ENCODE measurements around the gene MED13L.

MED13L gene

DNA sequence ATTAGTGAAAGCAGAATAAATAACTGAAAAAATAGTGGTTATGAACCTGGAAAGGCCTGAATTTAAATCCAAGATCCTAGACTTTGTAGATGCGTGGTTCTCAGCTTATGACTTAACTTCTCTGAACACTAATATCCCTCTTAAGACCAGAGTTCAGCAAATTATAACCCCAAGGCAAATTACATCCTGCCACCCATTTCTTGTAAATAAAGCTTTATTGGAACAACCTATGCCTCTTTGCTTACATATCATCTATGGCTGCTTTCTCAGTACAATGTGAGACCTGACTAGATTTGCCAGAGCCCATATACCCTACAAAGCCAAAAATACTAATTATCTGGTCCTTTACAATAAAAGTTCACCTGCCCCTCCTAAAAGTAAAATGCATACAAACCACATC, 199.1 kb downstream of the MED13L start:
- Histone ChIP-seq H3K27me3 (ENCODE audit: control insufficient read depth, insufficient read depth, low read length) (no peaks in the 10 kb centered on the region), H3K4me3 (ENCODE audit: low read depth, low read length) (no peak overlapping the region), H3K9me3 (ENCODE audit: control insufficient read depth, insufficient read depth, low read length) (no peaks in the 10 kb centered on the region)

DNA sequence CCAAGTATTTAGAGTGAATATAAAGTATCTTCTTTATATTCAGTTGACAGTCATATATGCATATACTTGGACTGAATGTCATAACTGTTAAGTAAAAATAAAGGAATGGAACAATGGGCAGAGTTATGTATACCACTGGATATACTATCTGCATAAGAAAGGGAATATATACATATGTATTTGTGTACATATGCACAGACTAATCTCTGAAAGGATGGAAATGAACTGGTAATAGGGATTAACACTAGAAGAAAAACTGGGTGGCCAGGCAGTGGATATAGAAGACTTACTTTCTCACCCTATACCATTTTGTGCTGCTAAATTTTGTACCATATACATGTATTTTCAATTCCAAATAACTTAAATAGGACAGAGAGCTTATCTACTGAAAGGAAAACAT, 200.1 kb downstream of the MED13L start:
- H3K9ac ChIP-seq (ENCODE audit: low read depth, low read length): no peak overlapping the region
- no peak overlapping the region for H3K4me3 ChIP-seq (ENCODE audit: low read depth, low read length)
- H3K36me3 ChIP-seq (ENCODE audit: control insufficient read depth, insufficient read depth, low read length): no peaks in the 10 kb centered on the region
- no peaks in the 10 kb centered on the region for H3K4me1 ChIP-seq (ENCODE audit: control insufficient read depth, insufficient read depth, low read length)
- H3K27me3 ChIP-seq (ENCODE audit: control insufficient read depth, insufficient read depth, low read length): no peaks in the 10 kb centered on the region
- H3K9me3 ChIP-seq (ENCODE audit: control insufficient read depth, insufficient read depth, low read length): no peaks in the 10 kb centered on the region

More for the DNA sequence above, 199.1 kb downstream of the MED13L start:
- H3K9ac ChIP-seq (ENCODE audit: low read depth, low read length): no peak overlapping the region
- H3K4me1 ChIP-seq (ENCODE audit: control insufficient read depth, insufficient read depth, low read length): no peaks in the 10 kb centered on the region
- no peaks in the 10 kb centered on the region for H3K36me3 ChIP-seq (ENCODE audit: control insufficient read depth, insufficient read depth, low read length)

- no peaks in the 10 kb centered on the region for H3K36me3 ChIP-seq (ENCODE audit: control insufficient read depth, insufficient read depth, low read length)
- peaks cover 5% of the 10 kb centered on the region for H3K4me1 ChIP-seq (ENCODE audit: control insufficient read depth, insufficient read depth, low read length)
- no peak overlapping the region for H3K9ac ChIP-seq (ENCODE audit: low read depth, low read length)
- no peak overlapping the region for H3K4me3 ChIP-seq (ENCODE audit: low read depth, low read length)
- no peaks in the 10 kb centered on the region for H3K27me3 ChIP-seq (ENCODE audit: control insufficient read depth, insufficient read depth, low read length)
- H3K9me3 ChIP-seq (ENCODE audit: control insufficient read depth, insufficient read depth, low read length): no peaks in the 10 kb centered on the region
Observed at GRCh38 chr12:116076399-116076798, 201.1 kb downstream of the MED13L start.

DNA sequence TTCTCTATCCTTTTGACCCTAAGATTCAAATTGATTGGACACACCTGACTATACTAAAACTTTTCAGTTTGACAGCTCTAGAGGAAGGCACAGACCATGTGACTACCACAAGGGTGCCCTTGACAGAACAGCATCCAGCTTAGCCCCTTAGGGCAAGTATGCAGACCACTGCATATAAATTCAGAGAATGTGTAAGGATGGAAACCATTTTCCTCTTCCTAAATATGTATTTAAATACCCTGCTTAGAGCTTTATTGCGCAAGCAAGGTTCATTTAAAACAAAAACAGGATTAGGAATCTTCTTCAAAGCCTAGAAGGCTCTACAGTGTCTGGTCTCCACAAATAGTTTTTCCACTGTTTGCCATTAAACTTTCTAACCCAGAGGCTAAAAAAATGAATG, 202.8 kb downstream of the MED13L start:
- Histone ChIP-seq H3K4me1 (ENCODE audit: control insufficient read depth, insufficient read depth, low read length) (peaks cover 5% of the 10 kb centered on the region), H3K27me3 (ENCODE audit: control insufficient read depth, insufficient read depth, low read length) (no peaks in the 10 kb centered on the region), H3K9me3 (ENCODE audit: control insufficient read depth, insufficient read depth, low read length) (no peaks in the 10 kb centered on the region), H3K4me3 (ENCODE audit: low read depth, low read length) (no peak overlapping the region), H3K36me3 (ENCODE audit: control insufficient read depth, insufficient read depth, low read length) (no peaks in the 10 kb centered on the region), H3K9ac (ENCODE audit: low read depth, low read length) (no peak overlapping the region)

- Histone ChIP-seq H3K4me3 (ENCODE audit: low read depth, low read length) (no peak overlapping the region), H3K9ac (ENCODE audit: low read depth, low read length) (no peak overlapping the region), H3K27me3 (ENCODE audit: control insufficient read depth, insufficient read depth, low read length) (no peaks in the 10 kb centered on the region), H3K4me1 (ENCODE audit: control insufficient read depth, insufficient read depth, low read length) (peaks cover 5% of the 10 kb centered on the region), H3K9me3 (ENCODE audit: control insufficient read depth, insufficient read depth, low read length) (no peaks in the 10 kb centered on the region), H3K36me3 (ENCODE audit: control insufficient read depth, insufficient read depth, low read length) (no peaks in the 10 kb centered on the region)
Observed at GRCh38 chr12:116071555-116072230, 205.8 kb downstream of the MED13L start.

GRCh38 chr12:116070444-116070843, 207.0 kb downstream of the MED13L start:
- Histone ChIP-seq H3K36me3 (ENCODE audit: control insufficient read depth, insufficient read depth, low read length) (no peaks in the 10 kb centered on the region), H3K9me3 (ENCODE audit: control insufficient read depth, insufficient read depth, low read length) (no peaks in the 10 kb centered on the region)

DNA sequence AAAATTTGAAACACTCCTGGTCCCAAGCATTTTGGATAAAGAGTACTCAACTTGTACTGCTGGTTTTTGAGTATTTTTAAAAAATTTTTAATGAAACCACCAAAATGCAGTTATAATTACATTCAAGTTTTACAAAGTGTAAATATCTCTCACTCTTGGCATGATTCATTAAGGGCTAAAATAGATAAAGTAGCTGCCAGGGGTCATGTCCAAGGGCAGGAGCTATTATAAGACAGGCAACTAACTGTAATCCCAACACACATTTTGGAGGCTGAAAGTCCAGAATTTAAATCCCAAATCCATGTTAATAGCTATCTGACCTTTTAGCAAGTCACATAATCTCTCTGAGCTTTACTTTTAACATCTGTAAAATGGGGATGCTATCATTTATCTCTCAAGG, 207.6 kb downstream of the MED13L start:
- Histone ChIP-seq H3K4me1 (ENCODE audit: control insufficient read depth, insufficient read depth, low read length) (peaks cover 5% of the 10 kb centered on the region), H3K4me3 (ENCODE audit: low read depth, low read length) (no peak overlapping the region), H3K9me3 (ENCODE audit: control insufficient read depth, insufficient read depth, low read length) (no peaks in the 10 kb centered on the region), H3K36me3 (ENCODE audit: control insufficient read depth, insufficient read depth, low read length) (no peaks in the 10 kb centered on the region), H3K9ac (ENCODE audit: low read depth, low read length) (no peak overlapping the region), H3K27me3 (ENCODE audit: control insufficient read depth, insufficient read depth, low read length) (no peaks in the 10 kb centered on the region)

More at GRCh38 chr12:116070444-116070843, 207.0 kb downstream of the MED13L start:
- Histone ChIP-seq H3K9ac (ENCODE audit: low read depth, low read length) (no peak overlapping the region), H3K4me1 (ENCODE audit: control insufficient read depth, insufficient read depth, low read length) (peaks cover 5% of the 10 kb centered on the region), H3K4me3 (ENCODE audit: low read depth, low read length) (no peak overlapping the region), H3K27me3 (ENCODE audit: control insufficient read depth, insufficient read depth, low read length) (no peaks in the 10 kb centered on the region)

DNA sequence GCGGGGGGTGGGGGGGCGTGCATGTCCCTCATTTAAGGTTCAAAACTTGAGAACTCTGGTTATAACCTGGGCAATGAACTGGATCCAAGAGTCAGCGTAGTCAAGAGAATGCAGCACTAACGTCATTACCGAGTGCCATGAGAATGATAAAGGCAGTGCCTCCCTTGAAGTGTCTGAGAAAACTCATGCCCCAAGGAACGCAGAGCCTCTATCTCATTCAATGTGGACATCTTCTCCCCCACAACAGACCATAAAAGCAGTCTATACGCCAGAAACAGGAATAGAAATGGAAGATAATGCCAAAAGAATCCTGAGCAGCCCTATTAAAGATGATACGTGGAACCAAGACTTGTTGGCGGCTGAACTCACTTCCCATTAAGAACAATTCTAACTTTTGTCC, 208.6 kb downstream of the MED13L start:
- H3K36me3 ChIP-seq (ENCODE audit: control insufficient read depth, insufficient read depth, low read length): no peaks in the 10 kb centered on the region
- H3K27me3 ChIP-seq (ENCODE audit: control insufficient read depth, insufficient read depth, low read length): no peaks in the 10 kb centered on the region
- peaks cover 5% of the 10 kb centered on the region for H3K4me1 ChIP-seq (ENCODE audit: control insufficient read depth, insufficient read depth, low read length)
- H3K9ac ChIP-seq (ENCODE audit: low read depth, low read length): no peak overlapping the region
- no peak overlapping the region for H3K4me3 ChIP-seq (ENCODE audit: low read depth, low read length)
- no peaks in the 10 kb centered on the region for H3K9me3 ChIP-seq (ENCODE audit: control insufficient read depth, insufficient read depth, low read length)

DNA sequence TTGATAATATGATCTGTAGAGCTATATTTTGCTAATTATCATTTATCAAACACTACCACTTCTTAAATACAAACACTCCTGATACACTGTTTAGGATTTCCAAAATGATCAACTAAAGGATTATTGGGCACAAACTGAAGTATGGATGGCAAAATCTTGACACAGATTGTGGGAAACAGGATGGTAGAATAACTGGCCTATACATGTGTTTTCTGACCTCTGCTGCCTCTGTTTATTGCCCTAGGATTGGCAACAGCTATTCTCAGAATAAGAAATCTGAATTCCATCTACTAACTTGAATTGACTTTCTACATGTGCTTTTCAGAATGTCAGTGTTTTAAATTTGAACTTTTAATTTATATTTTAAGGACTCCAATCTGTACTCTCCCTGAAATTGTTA, 209.1 kb downstream of the MED13L start:
- H3K36me3 ChIP-seq (ENCODE audit: control insufficient read depth, insufficient read depth, low read length): no peaks in the 10 kb centered on the region
- peaks cover 5% of the 10 kb centered on the region for H3K4me1 ChIP-seq (ENCODE audit: control insufficient read depth, insufficient read depth, low read length)
- no peak overlapping the region for H3K9ac ChIP-seq (ENCODE audit: low read depth, low read length)
- H3K27me3 ChIP-seq (ENCODE audit: control insufficient read depth, insufficient read depth, low read length): no peaks in the 10 kb centered on the region
- H3K9me3 ChIP-seq (ENCODE audit: control insufficient read depth, insufficient read depth, low read length): no peaks in the 10 kb centered on the region
- no peak overlapping the region for H3K4me3 ChIP-seq (ENCODE audit: low read depth, low read length)

DNA sequence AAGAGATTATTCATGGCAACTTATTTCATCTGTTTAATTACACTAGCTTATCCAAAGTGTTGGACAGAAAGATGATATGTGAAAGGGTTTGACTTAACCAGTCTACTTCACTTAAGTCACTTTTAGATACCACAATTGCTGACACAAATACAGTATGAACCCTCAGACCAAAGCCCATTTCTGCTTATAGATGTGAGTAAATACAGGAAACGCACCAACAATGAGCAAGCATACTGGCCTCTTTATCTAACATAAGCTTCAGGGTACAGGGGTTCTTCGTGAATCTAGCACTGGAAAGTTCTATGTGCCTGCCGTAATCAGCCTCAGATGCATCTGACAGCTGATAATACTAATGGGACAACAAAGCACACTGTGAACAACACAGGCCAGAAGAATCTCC, 209.6 kb downstream of the MED13L start:
- Histone ChIP-seq H3K4me3 (ENCODE audit: low read depth, low read length) (no peak overlapping the region), H3K9me3 (ENCODE audit: control insufficient read depth, insufficient read depth, low read length) (no peaks in the 10 kb centered on the region), H3K4me1 (ENCODE audit: control insufficient read depth, insufficient read depth, low read length) (peaks cover 5% of the 10 kb centered on the region), H3K27me3 (ENCODE audit: control insufficient read depth, insufficient read depth, low read length) (no peaks in the 10 kb centered on the region), H3K36me3 (ENCODE audit: control insufficient read depth, insufficient read depth, low read length) (no peaks in the 10 kb centered on the region), H3K9ac (ENCODE audit: low read depth, low read length) (no peak overlapping the region)

DNA sequence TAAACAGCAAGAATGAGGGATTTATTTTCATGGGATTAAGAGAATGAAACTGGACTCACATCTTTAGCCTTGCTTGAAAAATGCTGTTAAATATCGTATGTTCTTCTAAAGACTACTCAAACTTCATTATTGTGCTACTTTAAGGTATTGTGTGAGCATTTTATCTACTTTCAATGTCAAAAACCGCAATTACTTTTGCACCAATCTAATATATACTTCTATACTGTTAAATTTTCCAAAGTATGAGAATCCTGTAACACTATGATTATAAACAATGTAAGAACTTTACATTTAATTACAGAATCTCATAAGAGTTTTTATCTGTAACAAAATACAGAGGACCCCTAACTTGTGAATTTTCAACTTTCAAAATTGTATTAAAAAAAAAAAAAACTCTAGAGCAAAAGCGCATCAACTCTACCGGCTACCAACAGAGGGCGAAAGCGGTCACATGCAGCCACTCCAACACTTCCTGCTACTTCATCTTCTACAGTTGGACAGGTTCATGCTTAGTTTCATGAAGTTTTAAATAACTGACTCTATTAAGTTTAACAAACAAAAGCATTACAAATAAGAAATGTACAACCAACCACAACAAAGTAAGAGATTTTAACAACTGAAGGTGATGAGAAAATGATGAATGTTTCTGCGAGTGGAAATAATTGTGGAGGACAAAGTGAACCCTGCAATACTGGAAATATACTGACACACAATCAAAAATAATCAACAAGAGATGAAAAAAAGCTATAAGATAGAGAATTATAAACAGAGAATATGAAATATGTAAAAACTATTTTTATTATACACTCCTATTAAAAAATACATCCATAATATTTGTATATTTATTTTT, 210.9 kb downstream of the MED13L start:
- H3K9ac ChIP-seq (ENCODE audit: low read depth, low read length): no peak overlapping the region
- peaks cover under 1% of the 10 kb centered on the region for H3K4me1 ChIP-seq (ENCODE audit: control insufficient read depth, insufficient read depth, low read length)

GRCh38 chr12:116065606-116066005, 211.9 kb downstream of the MED13L start:
- H3K27me3 ChIP-seq (ENCODE audit: control insufficient read depth, insufficient read depth, low read length): no peaks in the 10 kb centered on the region
- no peaks in the 10 kb centered on the region for H3K4me1 ChIP-seq (ENCODE audit: control insufficient read depth, insufficient read depth, low read length)
- no peak overlapping the region for H3K4me3 ChIP-seq (ENCODE audit: low read depth, low read length)
- no peak overlapping the region for H3K9ac ChIP-seq (ENCODE audit: low read depth, low read length)
- no peaks in the 10 kb centered on the region for H3K9me3 ChIP-seq (ENCODE audit: control insufficient read depth, insufficient read depth, low read length)
- no peaks in the 10 kb centered on the region for H3K36me3 ChIP-seq (ENCODE audit: control insufficient read depth, insufficient read depth, low read length)

More for the DNA sequence above, 210.9 kb downstream of the MED13L start:
- Histone ChIP-seq H3K27me3 (ENCODE audit: control insufficient read depth, insufficient read depth, low read length) (no peaks in the 10 kb centered on the region), H3K36me3 (ENCODE audit: control insufficient read depth, insufficient read depth, low read length) (no peaks in the 10 kb centered on the region), H3K4me3 (ENCODE audit: low read depth, low read length) (no peak overlapping the region), H3K9me3 (ENCODE audit: control insufficient read depth, insufficient read depth, low read length) (no peaks in the 10 kb centered on the region)

Data from iPS-15b (cell line).